GM18909 (cell line): ENCODE measurements around the gene DENND4A.
"Not testable (repeated sequence)": the region's sequence is repeated elsewhere in the genome, so short reads cannot be mapped to it uniquely, and the experiment has no call there.

Source experiments
- ATAC-seq: cut with Tn5 transposase; IDR thresholded peaks from one replicate; pipeline ENCODE4 v1.9.1; 2021; ENCODE audit warnings: mild to moderate bottlenecking; ENCODE audit not compliant: unreplicated experiment, poor library complexity

DENND4A gene

DNA sequence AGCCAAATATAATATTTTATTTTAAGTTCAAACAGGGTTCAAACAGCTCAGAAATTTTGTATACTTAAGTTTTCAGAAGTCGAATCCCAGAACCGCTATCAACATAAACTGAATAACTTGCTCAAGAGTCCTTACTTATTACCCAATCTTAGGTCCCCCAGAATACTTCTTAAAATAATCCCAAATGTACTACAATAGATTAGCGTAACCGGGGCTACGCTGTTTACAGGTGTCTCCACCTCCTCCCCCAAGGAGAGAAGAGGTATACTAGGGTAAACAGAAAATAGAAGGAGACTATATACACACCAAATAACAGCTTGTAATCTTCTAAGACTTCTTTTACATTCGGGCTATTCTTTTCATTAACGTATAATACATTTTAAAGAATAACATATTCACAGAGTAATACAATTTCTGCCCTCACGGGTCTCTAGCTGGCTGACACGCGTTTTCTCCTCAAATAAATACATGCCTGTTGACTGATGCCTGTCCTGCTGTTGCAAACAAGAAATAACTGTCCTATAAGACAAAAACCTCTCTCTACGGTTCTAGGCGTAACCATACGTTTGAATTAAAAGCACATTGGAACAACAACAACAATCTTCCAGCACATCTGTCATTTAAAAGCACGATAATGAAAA lies 1.3 kb downstream of the DENND4A start:
- ATAC-seq = no peak

DNA sequence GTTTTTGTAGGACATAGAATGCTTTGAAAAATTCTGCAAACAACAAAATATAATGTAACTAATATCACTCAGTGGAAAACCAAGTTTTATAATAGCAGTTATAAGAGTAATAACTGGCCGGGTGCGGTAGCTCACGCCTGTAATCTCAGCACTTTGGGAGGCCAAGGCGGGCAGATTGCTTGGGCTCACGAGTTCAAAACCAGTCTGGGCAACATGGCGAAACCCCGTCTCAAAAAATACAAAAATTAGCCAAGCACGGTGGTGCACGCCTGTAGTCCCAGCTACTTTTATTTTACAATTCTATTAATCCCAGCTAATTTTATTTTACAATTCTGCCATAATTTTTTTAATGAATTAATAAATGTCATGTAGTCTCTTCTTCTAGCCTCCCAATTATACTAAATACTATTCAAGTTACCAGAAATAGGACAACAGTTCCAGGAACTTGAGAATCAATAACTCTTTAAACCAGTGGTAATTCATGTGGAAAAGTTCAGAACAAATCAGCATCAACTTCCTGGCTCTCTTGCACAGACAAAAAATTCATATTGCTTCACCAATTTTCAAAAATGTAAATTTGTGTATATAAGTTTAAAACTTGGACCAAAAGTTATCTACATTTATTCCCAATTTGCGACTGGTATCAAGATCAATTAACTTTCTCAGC lies 2.2 kb downstream of the DENND4A start:
- ATAC-seq = no peak

DNA sequence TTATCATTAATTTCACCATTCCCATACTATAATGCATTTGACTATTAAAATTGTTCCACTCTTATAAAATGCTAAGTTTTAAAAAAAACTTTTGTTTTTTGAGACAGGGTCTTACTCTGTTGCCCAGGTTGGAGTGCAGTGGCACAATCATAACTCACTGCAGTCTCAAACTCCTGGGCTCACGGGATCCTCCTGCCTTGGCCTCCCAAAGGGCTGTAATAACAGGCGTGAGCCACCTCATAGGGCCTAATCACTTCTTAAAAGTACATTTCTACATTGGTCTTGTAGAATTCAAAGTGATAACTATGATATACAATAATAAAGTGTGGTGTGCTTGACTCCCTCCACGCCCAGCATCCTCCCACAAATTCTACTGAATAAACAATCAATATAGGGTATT lies 3.0 kb downstream of the DENND4A start:
- ATAC-seq = no peak

DNA sequence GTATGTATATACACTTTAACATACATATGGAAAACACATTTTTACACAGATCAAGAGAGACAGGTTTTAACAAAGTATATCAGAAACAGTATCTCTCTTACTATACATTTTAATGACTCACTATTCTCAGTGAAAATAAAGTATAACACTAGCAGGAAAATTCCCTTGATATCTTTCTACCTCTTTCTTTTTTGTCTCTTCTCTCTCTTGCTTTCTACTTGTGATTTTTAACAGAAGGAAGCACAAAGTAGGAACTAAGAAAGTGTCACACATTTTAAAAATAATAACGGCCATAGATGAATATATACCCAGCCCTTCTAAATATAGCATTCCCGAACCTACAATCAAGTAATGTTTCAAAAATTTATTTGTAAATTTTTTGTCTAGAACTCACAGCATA lies 4.8 kb downstream of the DENND4A start:
- no peak for ATAC-seq

DNA sequence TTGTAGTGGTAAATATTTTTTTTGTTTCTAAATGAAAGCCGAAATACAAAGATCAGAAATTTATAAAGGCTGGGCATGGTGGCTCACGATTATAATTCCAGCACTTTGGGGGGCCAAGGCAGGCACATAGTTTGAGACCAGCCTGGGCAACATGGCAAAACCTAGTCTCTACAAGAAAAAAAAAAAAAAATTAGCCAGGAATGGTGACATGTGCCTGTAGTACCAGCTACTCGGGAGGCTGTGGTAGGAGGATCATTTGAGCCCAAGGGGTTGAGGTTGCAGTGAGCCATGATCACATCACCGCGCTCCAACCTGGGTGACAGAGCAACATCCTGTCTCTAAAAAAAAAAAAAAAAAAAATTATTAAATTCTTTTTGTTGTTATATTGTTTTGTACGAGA lies 6.9 kb downstream of the DENND4A start:
- no peak for ATAC-seq

DNA sequence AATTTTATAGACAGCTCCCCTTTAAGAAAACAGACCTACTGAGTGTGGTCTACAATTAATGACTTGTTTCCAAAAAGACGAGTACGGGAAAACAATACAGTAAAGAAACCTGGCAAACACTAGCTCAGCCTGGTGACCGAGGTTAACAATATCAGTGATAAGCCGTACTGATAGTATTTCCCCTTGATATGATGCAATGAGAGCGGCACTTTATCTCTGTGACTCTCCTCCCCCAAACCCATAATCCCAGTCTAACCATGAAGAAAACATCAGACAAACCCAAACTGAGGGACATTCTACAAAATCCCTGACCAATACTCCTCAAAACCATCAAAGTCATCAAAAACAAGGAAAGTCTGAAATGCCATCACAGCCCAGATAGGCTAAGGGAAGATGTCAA lies 8.2 kb downstream of the DENND4A start:
- no peak for ATAC-seq

DNA sequence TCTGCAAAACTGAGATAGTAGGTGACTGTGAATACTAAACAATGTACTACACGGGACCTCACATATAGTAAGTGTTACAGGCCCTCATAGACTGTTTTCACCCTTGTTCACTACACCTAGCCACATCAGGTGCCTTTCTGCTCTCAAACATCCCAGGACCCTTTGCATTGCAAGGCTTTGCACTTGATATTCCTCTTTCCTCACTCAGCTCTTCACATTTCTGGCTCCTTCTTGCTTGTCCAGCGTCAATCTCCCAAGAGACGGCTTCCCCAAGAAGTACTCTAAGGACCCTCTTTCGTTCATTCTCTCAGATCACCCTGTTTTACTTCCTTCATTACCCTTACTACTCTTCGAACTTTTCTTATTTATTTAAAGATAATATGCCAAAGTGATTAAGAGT lies 10.0 kb downstream of the DENND4A start:
- ATAC-seq = no peak

DNA sequence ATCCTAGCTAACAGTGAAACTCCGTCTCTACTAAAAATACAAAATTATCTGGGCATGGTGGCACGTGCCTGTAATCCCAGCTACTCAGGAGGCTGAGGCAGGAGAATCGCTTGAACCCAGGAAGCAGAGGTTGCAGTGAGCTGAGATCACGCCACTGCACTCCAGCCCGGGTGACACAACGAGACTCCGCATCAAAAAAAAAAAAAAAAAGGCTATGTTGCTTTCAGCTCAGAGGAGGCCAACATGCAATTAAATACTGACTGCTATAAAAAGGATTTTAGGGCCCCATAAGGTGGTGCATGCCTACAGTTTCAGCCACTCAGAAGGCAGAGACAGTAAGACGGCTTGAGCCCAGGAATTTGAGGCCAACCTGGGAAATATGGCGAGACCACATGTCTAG lies 13.4 kb downstream of the DENND4A start:
- not testable (repeated sequence) for ATAC-seq

DNA sequence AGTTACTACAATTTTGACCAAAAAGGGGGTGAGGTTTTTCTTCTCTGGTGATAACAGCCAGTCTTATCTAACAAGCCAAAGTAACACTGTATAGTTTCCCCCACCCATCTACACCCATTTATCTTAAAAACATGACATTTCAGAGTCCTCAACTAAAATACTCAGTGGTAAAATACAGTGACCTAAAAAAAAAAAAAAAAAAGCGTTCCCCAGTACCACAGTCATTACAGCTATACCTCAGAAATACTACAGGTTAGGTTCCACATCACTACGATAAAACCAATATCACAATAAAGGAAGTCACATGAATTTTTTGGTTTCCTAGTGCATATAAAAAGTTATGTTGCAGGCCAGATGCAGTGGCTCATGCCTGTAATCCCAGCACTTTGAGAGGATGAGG lies 13.8 kb downstream of the DENND4A start:
- ATAC-seq = no peak

DNA sequence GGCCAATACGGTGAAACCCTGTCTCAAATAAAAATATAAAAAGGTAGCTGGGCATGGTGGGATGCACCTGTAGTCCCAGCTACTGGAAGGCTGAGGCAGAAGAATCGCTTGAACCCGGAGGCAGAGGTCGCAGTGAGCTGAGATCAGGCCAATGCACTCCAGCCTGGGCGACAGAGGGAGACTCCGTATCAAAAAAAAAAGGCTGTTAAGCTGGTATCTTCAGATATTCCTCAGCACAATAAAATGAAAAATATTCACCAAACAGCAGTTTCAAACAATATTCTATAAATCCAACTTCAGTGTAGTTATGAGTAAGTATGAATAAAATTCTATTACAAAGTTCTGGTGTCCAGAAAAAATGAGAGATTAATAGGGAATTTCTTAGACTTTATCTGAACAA lies 14.2 kb downstream of the DENND4A start:
- ATAC-seq = no peak

DNA sequence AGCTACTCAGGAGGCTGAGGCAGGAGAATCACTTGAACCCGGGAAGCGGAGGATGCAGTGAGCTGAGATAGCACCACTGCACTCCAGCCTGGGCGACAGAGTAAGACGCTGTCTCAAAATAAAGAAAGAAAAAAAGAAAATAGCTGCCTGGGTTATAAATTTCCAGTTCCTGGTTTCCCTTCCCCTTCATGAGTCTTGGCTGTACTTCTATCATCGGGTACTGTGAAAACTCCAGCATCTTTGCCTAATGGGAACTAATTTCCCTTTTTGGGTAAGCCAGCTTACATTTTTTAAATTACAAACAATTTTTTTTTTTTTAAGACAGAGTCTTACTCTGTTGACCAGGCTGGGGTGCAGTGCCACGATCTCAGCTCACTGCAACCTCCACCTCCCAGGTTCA lies 15.0 kb downstream of the DENND4A start:
- ATAC-seq = no peak

DNA sequence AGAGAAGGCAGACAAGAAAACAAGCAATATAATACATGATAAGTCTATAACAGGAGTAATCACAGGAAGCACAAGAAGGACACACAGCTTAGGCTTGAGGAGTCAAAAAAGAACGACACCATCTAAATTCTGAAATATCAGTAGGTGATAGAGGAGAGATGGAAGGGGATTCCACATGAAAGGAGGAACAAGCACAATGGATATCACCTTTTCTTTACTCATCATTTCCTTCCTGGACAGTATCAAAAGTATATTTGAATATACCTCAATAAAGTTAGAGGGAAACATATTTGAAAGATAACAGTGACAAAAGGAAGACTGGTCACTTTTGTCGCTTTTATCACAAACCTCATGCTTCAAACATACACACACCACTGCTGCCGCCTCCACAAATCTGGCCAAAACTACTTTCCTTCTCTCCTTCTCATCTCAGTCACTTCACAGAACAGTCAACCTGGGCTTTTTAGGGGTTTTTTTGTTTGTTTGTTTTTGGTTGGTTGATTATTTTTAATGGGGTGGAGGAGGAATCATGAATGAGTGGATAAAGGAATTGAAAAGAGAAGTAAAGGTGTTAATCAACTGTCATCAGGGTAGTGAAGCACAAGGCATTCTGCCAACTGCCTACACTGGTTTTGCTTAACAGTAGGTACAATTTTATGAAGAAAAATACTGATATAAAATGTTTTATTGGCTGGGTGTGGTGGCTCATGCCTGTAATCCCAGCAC lies 18.5 kb downstream of the DENND4A start:
- ATAC-seq = peak; percentile 52

DNA sequence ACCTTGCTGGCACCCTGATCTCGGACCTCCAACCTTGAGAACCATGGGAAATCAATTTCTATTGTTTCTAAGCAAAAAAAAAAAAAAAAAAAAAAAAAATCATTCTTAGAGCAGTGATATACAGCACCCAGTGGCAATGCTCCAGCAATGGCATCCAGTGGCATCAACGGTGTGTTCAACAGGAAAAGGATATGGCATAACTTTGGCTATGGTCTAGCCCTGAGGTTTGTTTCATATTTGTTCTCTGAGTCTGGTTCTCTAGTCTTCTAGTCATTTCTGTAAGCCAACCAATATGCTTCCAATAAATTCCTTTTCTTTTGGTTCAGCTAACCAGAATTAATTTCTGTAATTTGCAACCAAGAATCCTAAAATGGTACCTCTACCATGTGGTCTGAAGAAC lies 19.2 kb downstream of the DENND4A start:
- ATAC-seq = no peak

DNA sequence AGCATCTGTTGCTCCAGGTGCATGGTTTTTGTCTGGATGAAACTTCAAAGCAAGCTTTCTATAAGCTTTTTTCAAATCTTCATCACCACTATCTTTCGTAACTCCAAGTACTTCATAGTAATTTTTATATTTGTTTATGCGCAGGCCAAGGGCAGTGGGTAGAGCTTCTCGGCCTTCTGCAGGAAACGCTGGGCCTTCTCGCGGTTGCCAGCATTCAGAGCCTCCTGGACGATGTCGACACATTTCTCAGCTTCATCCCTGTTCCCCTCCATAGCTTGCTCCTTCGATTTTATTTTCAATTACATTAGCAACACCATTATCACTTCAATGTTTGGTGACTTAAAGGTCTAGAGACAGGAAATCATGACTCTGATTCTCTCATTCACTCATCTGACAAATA lies 20.2 kb downstream of the DENND4A start:
- ATAC-seq = no peak

DNA sequence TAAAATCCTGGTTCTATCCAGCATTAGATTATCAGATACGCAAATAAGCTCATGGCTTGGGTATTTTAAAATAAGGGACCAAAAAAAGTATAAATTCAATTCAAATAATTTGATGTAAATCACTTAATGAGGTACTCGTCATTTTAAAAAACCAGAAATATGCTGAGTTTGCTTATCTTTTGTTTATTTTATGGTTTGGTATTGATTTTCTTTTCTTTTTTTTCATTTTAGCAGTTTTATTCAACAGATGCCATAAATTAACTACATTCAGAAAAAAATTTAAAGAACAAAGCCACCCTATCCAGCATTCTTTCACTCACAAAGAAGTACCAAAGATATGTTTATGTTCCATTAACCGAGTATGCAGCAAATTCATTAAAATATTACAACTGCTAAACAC lies 22.6 kb downstream of the DENND4A start:
- no peak for ATAC-seq

DNA sequence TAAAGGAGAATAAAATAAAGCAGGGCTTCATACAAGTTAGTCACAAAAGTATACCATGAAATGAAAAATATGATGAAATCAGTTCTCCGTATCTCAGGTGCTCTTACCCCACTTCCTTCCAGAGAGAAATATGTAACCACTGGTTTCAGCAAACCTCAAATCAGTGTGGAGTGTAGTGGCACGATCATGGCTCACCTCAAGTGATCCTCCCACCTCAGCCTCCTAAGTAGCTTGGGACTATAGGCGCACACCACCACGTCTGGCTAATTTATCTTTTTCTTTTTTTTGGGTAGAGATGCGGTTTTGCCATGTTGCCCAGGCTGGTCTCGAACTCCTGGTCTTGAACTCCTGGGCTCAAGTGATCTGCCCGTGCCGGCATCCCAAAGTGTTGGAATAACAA lies 24.2 kb downstream of the DENND4A start:
- no peak for ATAC-seq

DNA sequence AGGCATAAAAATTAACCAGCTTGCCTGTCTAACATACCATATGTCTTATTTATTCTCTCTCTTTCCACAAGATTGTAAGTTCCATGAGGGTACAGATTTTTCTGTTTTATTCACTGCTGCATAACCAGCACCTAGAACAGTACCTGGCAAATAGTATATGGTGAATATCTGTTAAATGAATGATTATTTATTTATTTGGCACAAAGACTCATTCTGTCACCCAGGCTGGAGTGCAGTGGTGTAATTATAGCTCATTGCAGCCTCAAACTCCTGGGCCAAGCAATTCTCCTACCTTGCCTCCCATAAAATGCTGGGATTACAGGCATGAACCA lies 24.9 kb downstream of the DENND4A start:
- no peak for ATAC-seq

DNA sequence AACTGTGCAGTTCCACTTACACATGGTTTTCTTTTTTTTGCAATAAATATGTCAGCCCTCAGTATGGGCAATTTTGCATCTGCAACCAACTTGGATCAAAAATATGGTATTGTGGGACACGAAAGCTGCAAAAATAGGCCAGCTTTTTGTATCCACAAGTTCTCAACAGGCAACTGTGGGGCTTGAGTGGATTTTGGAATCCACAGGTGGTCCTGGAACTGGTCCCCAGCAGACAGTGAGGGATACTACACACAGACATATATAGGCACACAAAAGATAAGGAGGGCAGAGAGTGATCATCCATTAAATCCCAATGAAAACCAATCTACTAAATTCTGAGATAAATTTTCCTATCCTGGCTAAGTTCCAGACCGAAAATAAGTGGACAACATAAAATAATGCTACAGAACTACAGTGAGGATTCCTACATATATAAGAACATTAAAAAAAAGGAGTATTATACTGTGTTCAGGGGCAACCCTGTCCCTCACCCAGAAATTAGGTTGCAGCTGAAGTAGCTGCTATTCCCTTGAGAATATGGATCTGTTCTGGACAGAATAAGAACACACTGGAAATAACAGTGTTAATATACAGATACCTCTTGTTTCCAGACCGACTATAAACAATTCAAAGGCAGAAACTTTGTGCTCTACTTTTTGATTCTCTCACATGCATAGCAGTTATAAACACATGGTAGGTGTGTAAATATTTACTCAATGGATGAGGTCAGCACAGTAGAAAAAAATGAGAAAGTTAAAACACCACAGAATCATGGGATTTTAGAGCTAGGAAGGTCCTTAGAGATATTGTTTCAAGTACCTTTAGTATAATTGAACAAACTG lies 25.4 kb downstream of the DENND4A start:
- no peak for ATAC-seq

DNA sequence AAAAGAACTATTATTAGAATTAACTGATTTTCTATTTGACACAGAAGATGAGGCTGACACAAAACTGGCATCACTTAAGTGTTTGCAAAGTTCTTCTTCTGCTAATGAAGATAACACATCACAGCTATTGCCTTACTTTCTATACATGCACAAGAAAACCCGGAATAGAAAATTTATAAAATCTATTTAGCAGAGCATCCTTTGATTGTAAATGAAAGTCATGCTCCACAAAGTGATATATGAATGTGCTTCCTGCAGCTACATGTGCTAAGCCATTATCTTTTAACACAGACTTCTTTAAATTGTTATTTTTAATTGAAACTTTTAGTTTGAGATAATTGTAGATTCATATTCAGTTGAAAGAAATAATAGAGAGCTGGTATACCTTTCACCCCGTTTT lies 27.0 kb downstream of the DENND4A start:
- ATAC-seq = no peak

DNA sequence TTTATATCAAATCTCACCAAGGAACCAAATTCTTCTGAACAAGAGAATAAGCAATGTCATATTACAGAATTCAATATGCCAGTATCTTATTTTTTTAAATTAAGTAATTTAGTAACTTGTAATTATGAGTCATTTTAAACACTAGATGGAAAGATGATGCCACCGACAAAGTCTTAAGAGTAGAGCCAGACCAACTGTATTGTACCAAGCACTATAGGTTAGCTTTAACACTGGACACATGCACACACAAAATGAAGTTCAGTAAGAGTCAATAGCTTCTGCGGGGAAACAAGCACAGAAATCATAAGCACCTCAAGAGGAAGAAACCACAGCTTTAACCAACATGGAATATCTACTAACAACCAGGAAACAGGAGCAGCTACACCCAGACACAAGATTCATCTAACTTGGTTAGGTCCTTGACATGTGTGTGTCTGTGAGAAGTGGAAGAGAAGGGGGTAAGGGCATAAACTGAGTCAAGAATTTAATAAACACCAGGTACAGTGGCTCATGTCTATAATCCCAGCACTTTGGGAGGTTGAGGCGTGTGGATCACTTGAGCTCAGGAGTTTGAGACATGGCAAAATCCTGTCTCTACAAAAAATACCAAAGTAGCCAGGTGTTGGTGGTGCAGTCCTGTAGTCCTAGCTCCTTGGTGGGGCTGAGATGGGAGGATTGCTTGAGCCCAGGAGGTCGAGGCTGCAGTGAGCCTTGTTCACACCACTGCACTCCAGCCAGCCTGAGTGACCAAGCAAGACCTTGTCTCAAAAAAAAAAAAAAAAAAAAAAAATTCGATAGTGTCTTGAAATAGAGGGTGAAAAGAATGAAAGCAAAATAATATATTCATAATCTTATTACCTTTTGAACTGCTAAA lies 28.9 kb downstream of the DENND4A start:
- ATAC-seq = no peak
